Measurements from ENCODE around the gene HSD17B4.

Gene HSD17B4

GRCh38 chr5:119529811-119530210 is 77.5 kb downstream of the HSD17B4 start:
- TF ChIP-seq, protein P1, sequence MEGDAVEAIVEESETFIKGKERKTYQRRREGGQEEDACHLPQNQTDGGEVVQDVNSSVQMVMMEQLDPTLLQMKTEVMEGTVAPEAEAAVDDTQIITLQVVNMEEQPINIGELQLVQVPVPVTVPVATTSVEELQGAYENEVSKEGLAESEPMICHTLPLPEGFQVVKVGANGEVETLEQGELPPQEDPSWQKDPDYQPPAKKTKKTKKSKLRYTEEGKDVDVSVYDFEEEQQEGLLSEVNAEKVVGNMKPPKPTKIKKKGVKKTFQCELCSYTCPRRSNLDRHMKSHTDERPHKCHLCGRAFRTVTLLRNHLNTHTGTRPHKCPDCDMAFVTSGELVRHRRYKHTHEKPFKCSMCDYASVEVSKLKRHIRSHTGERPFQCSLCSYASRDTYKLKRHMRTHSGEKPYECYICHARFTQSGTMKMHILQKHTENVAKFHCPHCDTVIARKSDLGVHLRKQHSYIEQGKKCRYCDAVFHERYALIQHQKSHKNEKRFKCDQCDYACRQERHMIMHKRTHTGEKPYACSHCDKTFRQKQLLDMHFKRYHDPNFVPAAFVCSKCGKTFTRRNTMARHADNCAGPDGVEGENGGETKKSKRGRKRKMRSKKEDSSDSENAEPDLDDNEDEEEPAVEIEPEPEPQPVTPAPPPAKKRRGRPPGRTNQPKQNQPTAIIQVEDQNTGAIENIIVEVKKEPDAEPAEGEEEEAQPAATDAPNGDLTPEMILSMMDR (IDR thresholded peaks at IDR 0.05; ENCODE audit: low read length, missing control alignments) = no peak
- no peak for DNase-seq (ENCODE audit: low read depth)
- no peak overlapping the region for H3K4me3 ChIP-seq (replicated peaks; ENCODE audit: low read depth, low read length)

- DNase-seq (ENCODE audit: low read depth) = no peak
- H3K4me3 ChIP-seq (replicated peaks; ENCODE audit: low read depth, low read length) = no peak overlapping the region
- TF ChIP-seq, protein P1 (IDR thresholded peaks at IDR 0.05; ENCODE audit: low read length, missing control alignments) = no peak
These were observed 80.3 kb downstream of the HSD17B4 start for GRCh38 chr5:119532637-119533036.

GRCh38 chr5:119537704-119538103 is 85.4 kb downstream of the HSD17B4 start:
- DNase-seq (ENCODE audit: low read depth) = peak; percentile 67
- TF ChIP-seq, protein P1 (IDR thresholded peaks at IDR 0.05; ENCODE audit: low read length, missing control alignments) = no peak

DNA sequence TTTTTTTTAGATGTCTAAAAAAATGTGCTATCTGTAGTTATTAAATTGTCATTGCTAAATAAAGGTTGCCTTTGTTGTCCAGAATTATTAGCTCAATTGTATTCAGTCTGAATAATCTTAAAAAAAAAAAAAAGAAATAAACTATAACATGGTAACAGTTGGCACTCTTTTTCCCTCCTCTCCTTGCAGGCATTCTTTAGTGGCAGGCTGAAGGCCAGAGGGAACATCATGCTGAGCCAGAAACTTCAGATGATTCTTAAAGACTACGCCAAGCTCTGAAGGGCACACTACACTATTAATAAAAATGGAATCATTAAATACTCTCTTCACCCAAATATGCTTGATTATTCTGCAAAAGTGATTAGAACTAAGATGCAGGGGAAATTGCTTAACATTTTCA is 89.4 kb downstream of the HSD17B4 start:
- DNase-seq (ENCODE audit: low read depth) = no peak
- TF ChIP-seq, protein P1 (IDR thresholded peaks at IDR 0.05; ENCODE audit: low read length, missing control alignments) = no peak
- no peak overlapping the region for H3K4me3 ChIP-seq (replicated peaks; ENCODE audit: low read depth, low read length)

More at GRCh38 chr5:119537704-119538103, 85.4 kb downstream of the HSD17B4 start:
- no peak overlapping the region for H3K4me3 ChIP-seq (replicated peaks; ENCODE audit: low read depth, low read length)

- DNase-seq (ENCODE audit: low read depth) = no peak
- TF ChIP-seq, protein P1 (IDR thresholded peaks at IDR 0.05; ENCODE audit: low read length, missing control alignments) = no peak
- H3K4me3 ChIP-seq (replicated peaks; ENCODE audit: low read depth, low read length) = no peak overlapping the region
These were observed 99.5 kb downstream of the HSD17B4 start for GRCh38 chr5:119551819-119552218.

DNA sequence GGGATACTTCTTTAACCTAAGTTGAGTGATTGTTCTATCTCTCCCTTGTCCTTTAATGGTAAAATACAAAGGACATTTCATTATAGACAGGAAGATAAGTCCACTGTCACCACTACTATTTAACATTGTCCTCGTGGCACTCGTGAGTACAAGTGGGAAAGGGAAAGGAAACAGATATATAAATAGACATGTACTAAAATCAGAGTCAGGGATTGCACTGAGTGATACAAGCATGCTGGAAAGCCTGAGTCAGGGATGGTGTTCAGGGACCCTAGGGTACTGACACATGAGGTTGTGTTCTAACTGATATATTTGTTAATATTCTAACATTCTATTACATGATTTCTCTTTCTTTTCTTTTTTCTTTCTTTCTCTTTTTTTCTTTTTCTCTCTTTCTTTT is 102.3 kb downstream of the HSD17B4 start:
- H3K4me3 ChIP-seq (replicated peaks; ENCODE audit: low read depth, low read length) = no peak overlapping the region
- TF ChIP-seq, protein P1 (IDR thresholded peaks at IDR 0.05; ENCODE audit: low read length, missing control alignments) = no peak
- DNase-seq (ENCODE audit: low read depth) = no peak

GRCh38 chr5:119570910-119571309 is 118.6 kb downstream of the HSD17B4 start:
- H3K4me3 ChIP-seq (replicated peaks; ENCODE audit: low read depth, low read length) = no peak overlapping the region

More at GRCh38 chr5:119570910-119571309, 118.6 kb downstream of the HSD17B4 start:
- TF ChIP-seq, protein P1 (IDR thresholded peaks at IDR 0.05; ENCODE audit: low read length, missing control alignments) = no peak
- no peak for DNase-seq (ENCODE audit: low read depth)

All from fibroblast of pulmonary artery (primary cell).